Transverse colon (tissue), 4 donors: Measurements from ENCODE around the gene MMP12.

Experiments used
- EP300 ChIP-seq: sonication (generic); formaldehyde crosslinking; IDR thresholded peaks from one replicate; pipeline ENCODE4 v1.6.1; 2017; ENCODE audit warnings: antibody characterized with exemption, low read depth
- POLR2A ChIP-seq: fragments of 450-650 bp; IDR thresholded peaks from one replicate; pipeline ENCODE4 v1.6.1; 2016; ENCODE audit warnings: antibody characterized with exemption, mild to moderate bottlenecking, moderate library complexity
- POLR2AphosphoS5 ChIP-seq, 3 donors: sonication (generic); formaldehyde crosslinking; IDR thresholded peaks; one replicate each; pipeline ENCODE4 v1.6.1; 2016; ENCODE audit warnings: antibody characterized with exemption in 3 of 3
- TF ChIP-seq, protein P1 (sequence below), 5 experiments: fragments of 200-600 bp in 3 of 5; fragments of 450-650 bp in 2 of 5; sonication (generic) in 3 of 5; IDR thresholded peaks; 1 replicate in 2 of 5; 2 replicates in 3 of 5; pipeline ENCODE4 v1.5.1; 2016 to 2017; ENCODE audit warnings: antibody characterized with exemption in 5 of 5, inconsistent platforms in 3 of 5, mild to moderate bottlenecking in 2 of 5, moderate library complexity in 1 of 5

DNA sequence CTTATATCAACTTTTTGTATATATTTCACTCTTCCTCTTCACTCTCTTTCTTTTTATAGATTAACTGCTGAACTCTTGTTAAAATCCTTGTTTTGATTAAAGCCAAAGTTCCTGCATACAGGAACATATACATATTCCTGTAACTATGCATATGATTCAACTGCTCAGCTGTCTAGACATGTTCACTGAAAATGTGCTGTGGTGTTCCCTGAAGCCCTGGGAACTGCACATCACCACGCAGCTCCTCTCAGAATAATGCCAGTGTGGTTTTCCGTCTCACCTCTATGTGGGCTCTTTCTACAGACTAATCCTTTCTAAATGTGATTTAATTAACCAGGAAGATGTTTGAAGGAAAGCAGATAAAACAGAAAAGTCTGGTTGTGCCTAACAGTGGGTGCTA, 25.6 kb upstream of the MMP12 start:
- no peak for TF ChIP-seq POLR2A
- no peak for TF ChIP-seq EP300
- TF ChIP-seq, protein P1, sequence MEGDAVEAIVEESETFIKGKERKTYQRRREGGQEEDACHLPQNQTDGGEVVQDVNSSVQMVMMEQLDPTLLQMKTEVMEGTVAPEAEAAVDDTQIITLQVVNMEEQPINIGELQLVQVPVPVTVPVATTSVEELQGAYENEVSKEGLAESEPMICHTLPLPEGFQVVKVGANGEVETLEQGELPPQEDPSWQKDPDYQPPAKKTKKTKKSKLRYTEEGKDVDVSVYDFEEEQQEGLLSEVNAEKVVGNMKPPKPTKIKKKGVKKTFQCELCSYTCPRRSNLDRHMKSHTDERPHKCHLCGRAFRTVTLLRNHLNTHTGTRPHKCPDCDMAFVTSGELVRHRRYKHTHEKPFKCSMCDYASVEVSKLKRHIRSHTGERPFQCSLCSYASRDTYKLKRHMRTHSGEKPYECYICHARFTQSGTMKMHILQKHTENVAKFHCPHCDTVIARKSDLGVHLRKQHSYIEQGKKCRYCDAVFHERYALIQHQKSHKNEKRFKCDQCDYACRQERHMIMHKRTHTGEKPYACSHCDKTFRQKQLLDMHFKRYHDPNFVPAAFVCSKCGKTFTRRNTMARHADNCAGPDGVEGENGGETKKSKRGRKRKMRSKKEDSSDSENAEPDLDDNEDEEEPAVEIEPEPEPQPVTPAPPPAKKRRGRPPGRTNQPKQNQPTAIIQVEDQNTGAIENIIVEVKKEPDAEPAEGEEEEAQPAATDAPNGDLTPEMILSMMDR (IDR thresholded peaks at IDR 0.05), result no peak
- no peak for TF ChIP-seq POLR2AphosphoS5 (IDR thresholded peaks at IDR 0.05)
